Measurements from ENCODE around the gene ZNF300.

The ZNF300 gene

DNA sequence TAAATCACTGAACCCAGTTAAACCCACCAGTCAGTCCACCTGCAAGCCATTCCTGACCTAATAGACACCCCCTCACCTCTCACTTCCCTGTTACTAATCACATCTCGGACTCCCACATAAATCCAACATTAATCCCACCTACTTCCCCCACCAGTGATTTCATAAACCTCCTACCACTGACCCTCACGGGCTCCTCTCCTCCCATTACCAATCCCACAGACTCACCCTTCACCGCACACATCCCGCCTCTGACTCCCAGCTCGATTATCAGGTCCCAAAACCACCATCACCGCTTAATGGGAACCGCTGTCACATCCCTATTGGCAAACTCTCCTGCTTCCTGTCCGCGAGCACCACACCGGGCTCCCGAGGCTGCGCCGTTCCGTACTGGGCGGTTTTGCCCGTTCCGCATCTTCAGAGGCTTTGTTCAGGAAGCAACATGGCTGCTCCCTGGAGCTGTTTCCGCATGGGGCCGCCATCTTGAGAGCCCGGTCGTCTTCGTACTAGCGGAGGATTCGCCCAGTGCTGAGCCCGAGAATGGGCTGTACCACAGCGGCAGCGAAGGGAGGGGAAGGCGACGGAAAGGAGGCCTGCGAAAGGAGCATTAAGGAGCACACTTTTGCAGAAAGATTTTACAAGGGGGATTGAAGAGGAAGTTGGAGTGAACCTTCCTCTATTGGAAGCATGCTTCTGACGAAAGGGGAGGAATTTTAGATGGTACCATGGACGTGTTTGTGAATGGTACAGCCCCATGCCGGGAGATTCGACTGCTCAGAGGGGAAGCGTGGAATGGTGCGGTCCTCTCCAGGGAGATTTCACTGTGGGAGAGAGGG, at the start of gene ZNF300:
ZNF300 (minus strand) TSS at position 502 of the 833 bp plus-strand sequence. CDS start 1,825 bp downstream, outside the sequence.
- TF ChIP-seq CTCF (conservative IDR thresholded peaks at IDR 0.05; ENCODE audit: low read depth, low read length) = no peak
- DNase-seq (ENCODE audit: low read depth) = peak; percentile 91
- peak within 1 kb of the TSS; percentile 85 for H3K4me3 ChIP-seq (ENCODE audit: low read length)

GRCh38 chr5:150948539-150948938, 43.8 kb upstream of the ZNF300 start:
- TF ChIP-seq CTCF (conservative IDR thresholded peaks at IDR 0.05; ENCODE audit: low read depth, low read length) = no peak
- no peak for DNase-seq (ENCODE audit: low read depth)
- H3K4me3 ChIP-seq (ENCODE audit: low read length) = no peak overlapping the region

DNA sequence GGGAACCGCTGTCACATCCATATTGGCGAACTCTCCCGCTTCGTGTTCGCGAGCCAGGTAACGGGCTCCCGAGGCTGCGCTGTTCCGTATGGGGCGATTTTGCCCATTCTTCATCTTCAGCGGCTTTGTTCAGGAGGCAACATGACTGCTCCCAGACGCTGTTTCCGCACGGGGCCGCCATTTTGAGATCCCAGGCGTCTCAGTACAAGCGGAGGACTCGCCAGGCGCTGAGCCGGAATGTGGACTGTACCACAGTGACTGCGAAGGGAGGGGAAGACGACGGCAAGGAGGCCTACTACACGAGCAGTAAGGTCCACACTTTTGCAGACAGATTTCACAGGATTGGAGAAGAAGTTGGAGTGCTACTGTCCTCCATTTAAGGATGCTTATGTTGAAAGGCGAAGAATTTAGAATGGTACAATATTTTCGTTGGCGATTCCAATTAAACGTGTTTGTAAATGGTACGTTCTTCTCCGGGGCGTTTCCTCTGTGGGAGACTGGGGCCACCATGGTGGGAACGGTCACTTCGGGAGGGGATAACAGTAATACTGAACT, 41.6 kb upstream of the ZNF300 start:
- no peak for TF ChIP-seq CTCF (conservative IDR thresholded peaks at IDR 0.05; ENCODE audit: low read depth, low read length)
- peak overlapping the region; percentile 86 for H3K4me3 ChIP-seq (ENCODE audit: low read length)
- DNase-seq (ENCODE audit: low read depth) = peak; percentile 83

DNA sequence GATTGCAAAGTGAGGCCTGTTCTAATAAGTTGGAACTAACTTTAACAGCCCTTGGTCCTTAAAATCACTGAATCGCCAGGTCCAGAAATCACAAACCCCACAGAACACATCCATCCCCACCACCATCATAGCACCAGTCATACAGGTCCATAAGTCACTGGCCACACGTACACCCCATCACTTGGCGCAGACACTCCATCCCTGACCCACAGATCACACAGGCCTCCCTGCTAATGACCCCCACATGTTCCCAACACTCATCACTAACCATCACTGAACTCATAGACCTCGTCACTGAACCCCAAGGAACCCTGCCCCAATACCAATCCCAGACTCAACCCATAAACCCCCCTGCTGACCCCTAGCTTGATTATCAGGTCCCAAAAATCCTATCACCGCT, 41.2 kb upstream of the ZNF300 start:
- DNase-seq (ENCODE audit: low read depth) = no peak
- H3K4me3 ChIP-seq (ENCODE audit: low read length) = peak overlapping the region; percentile 86
- no peak for TF ChIP-seq CTCF (conservative IDR thresholded peaks at IDR 0.05; ENCODE audit: low read depth, low read length)

- no peak for TF ChIP-seq CTCF (conservative IDR thresholded peaks at IDR 0.05; ENCODE audit: low read depth, low read length)
- H3K4me3 ChIP-seq (ENCODE audit: low read length) = peak overlapping the region; percentile 86
- DNase-seq (ENCODE audit: low read depth) = no peak
These were observed 40.7 kb upstream of the ZNF300 start for GRCh38 chr5:150945486-150945885.

GRCh38 chr5:150931368-150931965, 26.7 kb upstream of the ZNF300 start:
- no peak overlapping the region for H3K4me3 ChIP-seq (ENCODE audit: low read length)
- DNase-seq (ENCODE audit: low read depth) = no peak
- TF ChIP-seq CTCF (conservative IDR thresholded peaks at IDR 0.05; ENCODE audit: low read depth, low read length) = no peak
